NCI-H146 (cell line): ENCODE results near the gene IQCK.
A peak's percentile ranks its signal among the peaks of the same experiment; 100 is the strongest.

Experiments
- DNase-seq: peaks from one replicate; lab custom pipeline; 2025; lab: John Stamatoyannopoulos, UW

Gene IQCK

DNA sequence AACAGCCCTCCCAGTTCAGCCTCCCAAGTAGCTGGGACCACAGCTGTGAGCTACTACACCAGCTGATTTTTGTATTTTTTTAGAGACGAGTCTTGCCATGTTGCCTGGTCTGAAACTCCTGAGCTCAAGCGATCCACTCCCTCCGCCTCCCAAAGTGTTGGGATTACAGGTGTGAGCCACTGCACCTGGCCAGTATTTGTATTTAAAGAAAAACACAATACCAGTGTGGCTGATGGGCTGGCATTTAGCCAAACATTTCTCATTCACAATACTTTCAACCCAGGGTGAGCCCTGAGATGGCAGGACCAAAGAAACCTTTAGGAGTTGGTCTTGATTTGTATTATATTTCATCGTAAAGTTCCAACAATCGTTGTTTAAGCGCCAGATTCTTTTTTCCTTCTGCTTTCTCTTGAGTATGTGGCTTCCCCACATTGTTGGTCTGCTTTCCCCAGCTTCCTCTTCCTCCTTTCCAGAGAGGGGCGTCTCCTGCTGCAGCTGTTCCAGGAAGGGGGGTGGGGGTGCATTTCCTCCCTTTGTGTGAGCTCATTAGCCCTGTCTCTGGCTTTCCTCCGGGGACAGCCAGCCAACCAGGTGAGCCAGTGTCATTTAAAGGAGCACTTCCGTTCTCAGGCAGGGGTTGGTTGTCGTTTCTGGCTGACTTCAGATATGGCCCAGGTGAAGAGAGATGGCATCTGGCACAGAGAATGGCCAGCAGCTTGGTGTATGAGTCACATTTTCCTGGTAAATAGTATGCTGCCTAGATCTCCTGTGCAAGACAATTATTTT lies 86.7 kb downstream of the IQCK start:
- peak; percentile 99 for DNase-seq

GRCh38 chr16:19805459-19806162 lies 87.5 kb downstream of the IQCK start:
- DNase-seq, result no peak

DNA sequence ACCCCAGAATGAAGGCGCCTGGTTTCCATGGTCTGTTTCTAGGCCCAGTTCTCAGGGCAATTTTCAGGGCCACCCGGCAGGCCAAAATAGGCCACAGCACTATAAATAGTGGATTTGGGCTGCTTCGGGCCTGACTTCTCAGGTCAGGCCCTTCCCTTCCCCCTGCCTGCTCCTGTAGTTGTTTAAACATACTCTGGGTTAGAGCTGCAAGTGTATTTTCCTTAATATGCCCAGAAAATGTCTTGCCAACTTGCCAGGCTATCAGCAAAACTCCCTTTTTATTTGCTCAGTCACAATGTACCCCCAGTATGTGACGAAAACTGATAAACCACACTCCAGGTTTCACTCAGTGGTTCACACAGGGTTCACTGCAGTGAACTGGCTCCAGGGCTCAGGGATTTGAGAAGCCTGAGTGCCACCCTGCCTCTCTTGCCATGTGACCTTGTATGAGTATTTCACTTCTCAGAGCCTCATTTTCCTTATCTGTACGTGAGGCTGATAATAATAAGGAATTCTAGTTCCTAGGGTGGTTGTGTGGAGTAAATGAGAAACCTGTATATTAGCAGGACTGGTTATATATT lies 90.1 kb downstream of the IQCK start:
- no peak for DNase-seq

DNA sequence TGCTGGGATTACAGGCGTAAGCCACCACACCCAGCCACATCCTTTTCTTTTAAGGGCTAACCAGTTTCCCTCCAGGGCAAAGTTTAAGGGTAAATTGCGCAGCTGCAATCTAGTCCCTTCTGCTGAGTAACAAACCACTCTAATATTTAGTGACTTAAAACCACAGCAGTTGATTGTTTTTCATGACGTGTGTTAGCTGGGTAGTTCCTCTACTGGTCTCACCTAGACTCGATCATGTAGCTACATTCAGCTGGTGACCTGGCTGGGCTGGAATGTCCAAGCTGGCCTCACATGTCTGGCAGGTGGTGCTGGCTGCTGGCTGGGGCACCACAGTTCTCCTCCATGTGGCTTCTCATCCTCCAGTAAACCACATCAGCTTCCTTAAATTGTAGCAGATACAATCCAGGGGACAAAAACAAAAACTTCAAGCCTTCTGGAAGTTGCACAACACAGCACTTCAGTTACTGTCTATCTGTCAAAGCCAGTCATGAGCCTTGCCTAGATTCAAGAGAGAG lies 91.1 kb downstream of the IQCK start:
- no peak for DNase-seq

GRCh38 chr16:19809693-19810092 lies 91.6 kb downstream of the IQCK start:
- DNase-seq, result no peak

DNA sequence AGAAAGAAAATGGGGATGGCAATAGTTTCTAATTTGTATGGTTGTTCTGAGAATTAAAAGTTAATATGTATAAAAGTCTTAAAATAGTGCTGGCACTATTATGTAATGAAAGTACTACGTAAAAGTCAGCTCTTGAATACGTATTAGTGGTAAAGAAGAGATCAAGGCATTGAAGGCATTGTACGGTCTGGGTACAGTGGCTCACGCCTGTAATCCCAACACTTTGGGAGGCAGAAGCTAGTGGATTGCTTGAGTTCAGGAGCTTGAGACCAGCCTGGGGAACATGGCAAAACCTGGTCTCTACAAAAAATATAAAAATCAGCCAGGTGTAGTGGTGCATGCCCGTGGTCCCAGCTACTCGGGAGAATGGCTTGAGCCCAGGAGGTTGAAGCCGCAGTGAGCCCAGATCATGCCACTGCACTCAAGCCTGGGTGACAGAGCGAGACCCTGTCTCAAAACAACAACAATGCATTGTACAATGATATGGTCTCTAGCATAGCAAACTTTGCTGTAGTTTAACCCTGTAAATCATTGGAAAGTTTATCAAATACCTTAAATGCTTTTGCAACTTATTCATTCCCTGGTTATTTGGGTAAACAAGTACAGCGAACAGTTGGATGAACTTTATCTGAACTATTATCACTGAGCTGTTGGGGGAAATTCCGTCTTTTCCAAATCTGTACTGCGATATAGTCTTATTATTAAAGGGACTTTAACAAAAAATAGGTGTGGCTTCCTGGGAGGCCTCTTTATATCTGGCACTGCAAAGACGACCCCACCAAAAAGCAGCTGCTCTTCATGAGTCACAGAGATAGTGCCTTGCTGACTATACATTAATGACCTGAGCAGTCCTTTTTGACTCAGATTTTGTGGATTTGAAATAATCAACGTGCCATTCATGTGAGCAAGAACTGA lies 93.0 kb downstream of the IQCK start:
- DNase-seq, result no peak

DNA sequence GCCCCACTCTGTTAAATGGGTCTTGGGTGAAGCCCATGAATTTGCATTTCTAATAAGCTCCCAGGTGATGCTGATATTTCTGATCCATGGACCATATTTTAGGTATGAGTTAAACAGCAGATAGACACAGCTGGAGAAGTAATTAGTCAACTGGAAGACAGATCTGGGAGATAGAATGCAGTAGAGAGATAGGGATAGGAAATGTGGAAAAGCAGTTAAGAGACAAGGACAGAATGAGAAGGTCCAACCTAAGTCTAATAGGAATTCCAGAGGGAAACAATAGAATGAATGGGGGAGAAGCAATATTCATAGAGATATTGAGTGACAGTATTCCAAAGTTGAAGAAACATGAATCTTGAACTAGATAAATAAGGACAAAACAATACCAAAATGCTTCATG lies 94.9 kb downstream of the IQCK start:
- no peak for DNase-seq

DNA sequence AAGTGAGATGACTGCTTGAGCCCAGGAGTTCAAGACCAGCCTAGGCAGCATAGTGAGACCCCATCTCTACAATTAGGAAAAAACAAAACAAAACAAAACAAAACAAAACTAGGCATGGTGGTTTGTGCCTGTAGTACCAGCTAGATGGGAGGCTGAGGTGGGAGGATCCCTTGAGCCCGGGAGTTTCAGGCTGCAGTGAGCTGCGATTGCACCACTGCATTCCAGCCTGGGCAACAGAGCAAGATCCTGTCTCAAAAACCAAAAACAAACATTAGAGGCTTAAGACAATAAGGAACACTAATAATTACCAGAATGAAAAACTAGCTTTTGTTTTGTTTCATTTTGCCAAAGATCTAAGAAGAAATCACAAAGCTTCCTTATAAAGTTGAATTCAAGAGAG lies 97.3 kb downstream of the IQCK start:
- DNase-seq, result no peak

- no peak for DNase-seq
Observed at GRCh38 chr16:19817122-19817521, 99.1 kb downstream of the IQCK start.

GRCh38 chr16:19817875-19818274 lies 99.8 kb downstream of the IQCK start:
- no peak for DNase-seq

DNA sequence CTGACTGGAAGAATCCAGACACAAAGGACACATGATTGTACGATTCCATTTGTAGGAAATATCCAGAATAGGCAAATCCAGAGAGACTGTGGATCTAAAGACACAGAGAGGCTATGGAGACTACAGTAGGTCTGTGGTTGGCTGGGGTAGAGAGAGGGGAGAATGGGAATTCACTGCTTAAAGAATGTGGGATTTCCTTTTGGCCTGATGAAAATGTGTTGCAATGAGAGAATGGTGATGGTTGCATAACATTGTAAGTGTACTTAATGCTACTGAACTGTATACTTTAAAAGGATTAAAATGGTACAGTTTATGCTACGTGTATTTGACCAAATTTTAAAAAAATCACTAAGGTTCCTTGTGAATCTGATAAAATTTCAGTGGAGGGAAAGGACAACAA lies 104.5 kb downstream of the IQCK start:
- no peak for DNase-seq

GRCh38 chr16:19823322-19823721 lies 105.3 kb downstream of the IQCK start:
- no peak for DNase-seq

DNA sequence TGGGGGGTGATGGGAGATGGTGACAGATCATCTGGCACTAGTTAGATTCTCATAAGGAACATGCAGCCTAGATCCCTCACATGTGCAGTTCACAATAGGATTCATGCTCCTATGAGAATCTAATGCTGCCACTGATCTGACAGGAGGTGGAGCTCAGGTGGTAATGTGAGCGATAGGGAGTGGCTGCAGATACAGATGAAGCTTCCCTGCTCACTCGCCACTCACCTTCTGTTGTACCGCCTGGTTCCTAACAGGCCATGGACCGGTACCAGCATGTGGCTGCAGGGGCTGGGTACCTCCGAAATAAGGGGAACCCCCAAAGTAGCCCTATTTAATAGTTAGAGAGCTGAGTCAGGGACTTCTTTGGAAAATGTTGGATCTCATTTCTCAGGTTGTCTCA lies 106.1 kb downstream of the IQCK start:
- DNase-seq, result no peak

DNA sequence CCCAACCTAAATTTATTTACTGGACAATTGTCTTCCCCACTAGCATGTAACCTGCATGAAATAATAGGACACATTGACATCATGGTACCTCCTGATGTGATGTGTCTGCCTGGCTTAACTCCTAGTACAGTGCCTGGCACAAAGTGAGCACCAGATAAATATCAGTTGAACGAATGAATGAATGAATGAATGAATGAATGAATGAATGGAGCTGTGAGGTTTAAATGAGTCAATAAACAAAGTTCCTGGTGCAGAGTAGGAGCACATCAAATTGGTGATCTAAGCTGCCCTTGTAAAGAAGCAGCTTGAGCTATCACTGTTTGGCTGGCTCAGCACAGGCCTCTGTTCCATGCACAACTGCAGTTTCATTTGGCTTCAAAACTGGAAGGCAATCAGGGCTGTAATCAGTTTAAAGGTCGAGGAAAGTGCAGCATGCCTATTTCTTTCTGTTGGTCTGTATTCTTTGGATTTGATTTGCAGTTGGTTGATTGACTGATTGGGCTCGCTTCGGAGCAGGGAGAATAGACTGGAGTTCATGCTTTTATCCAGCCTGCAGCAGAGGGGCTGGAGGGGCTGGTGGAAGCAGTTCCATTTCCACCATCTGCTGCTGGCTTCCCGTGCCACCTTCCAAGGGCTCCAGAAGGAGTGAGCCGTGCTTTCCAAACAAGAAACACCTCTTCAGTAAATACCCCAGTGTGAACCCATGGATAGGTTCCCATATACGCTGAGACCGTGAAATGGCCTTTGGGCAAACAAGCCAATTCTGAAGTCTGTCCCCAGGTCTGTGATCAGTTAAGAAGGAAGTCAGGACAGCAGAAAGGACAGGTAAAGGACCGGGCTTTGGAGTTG lies 112.0 kb downstream of the IQCK start:
- DNase-seq, result no peak

GRCh38 chr16:19830902-19831560 lies 113.0 kb downstream of the IQCK start:
- DNase-seq, result no peak

GRCh38 chr16:19831678-19832077 lies 113.6 kb downstream of the IQCK start:
- DNase-seq, result no peak

- DNase-seq, result no peak
Observed at GRCh38 chr16:19833176-19833575, 115.1 kb downstream of the IQCK start.

GRCh38 chr16:19833581-19833980 lies 115.5 kb downstream of the IQCK start:
- no peak for DNase-seq

DNA sequence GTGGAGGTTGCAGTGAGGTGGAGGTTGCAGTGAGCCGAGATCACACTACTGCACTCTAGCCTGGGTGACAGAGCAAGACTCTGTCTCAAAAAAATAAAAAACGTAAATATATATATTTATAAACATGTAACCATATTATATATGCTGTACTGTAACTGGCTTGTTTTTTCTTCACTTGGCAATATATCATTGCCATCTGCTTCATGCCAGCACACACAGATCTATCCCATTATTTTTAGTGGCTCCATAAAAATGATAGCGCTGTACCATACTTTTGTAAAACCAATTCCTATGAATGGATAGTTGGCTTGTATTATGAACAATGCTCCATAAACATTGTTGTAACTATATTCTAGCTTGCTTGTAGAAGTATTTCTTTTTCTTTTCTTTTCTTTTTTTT lies 117.1 kb downstream of the IQCK start:
- DNase-seq, result no peak

DNA sequence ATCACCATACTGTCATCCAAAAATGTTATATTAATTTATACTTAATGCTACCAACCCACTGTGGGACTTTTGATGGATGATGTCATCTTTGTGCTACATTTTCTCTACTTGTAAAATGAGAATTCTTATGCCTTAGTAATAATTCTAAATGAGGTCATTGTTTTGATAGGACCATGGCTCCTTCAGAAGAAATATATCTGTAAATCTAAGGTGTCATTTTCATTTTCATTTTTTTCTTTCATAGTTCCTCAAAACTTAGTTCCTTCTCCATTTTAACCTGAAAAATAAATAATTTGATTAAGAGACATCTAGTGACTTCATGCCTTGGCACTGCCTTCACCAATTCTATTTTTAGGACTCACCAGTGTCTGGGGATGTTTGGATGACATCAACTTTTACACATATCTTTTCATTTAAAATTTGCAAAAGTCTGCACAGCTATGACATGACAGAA lies 117.9 kb downstream of the IQCK start:
- DNase-seq, result no peak
